Neural cell (in vitro differentiated cells): ENCODE data around the gene ATXN7L1. TPM values are rescaled to one million over a fixed set of nuclear protein-coding genes. Genes with fewer than 3 reads are reported as not detected.

Source experiments
- H2AFZ ChIP-seq: fragments of 200-600, 300-800 bp; sonication (generic), shearing (Covaris generic); 2 replicates; pipeline ENCODE4 v1.6.0; 2014; ENCODE audit warnings: low read depth, mild to moderate bottlenecking, antibody characterized with exemption, low read length, moderate library complexity
- H3F3A ChIP-seq: fragments of 200-600 bp; shearing (Covaris generic); 2 replicates; pipeline ENCODE4 v1.6.1; 2016; ENCODE audit warnings: mild to moderate bottlenecking, moderate library complexity, mixed read lengths, antibody characterized with exemption, low read length; ENCODE audit not compliant: insufficient read depth, poor library complexity, severe bottlenecking
- H3K27ac ChIP-seq: fragments of 200-600, 300-800 bp; sonication (generic), shearing (Covaris generic); 2 replicates; pipeline ENCODE4 v1.5.1; 2014; ENCODE audit warnings: mild to moderate bottlenecking, low read length, moderate library complexity
- H3K27me3 ChIP-seq: fragments of 300-800, 200-600 bp; sonication (generic), shearing (Covaris generic); 2 replicates; pipeline ENCODE4 v1.6.0; 2014; ENCODE audit warnings: mild to moderate bottlenecking, low read depth, low read length, moderate library complexity; ENCODE audit not compliant: insufficient read depth
- H3K36me3 ChIP-seq: fragments of 300-800, 200-600 bp; sonication (generic), shearing (Covaris generic); 2 replicates; pipeline ENCODE4 v1.5.1; 2014; ENCODE audit warnings: mild to moderate bottlenecking, antibody characterized with exemption, low read length, moderate library complexity; ENCODE audit not compliant: insufficient read depth
- H3K4me2 ChIP-seq: fragments of 300-800, 200-600 bp; sonication (generic), shearing (Covaris generic); 2 replicates; pipeline ENCODE4 v1.6.0; 2014; ENCODE audit warnings: mild to moderate bottlenecking, low read length
- H3K4me3 ChIP-seq: fragments of 300-800, 200-600 bp; sonication (generic), shearing (Covaris generic); 2 replicates; pipeline ENCODE4 v1.5.1; 2014; ENCODE audit warnings: mild to moderate bottlenecking, low read length, moderate library complexity
- H3K79me2 ChIP-seq: fragments of 200-600 bp; shearing (Covaris generic); replicated peaks from 2 replicates; pipeline ENCODE4 v1.6.0; 2014; ENCODE audit warnings: mild to moderate bottlenecking, low read length, moderate library complexity; ENCODE audit not compliant: insufficient read depth
- H3K9ac ChIP-seq: fragments of 300-800, 200-600 bp; sonication (generic), shearing (Covaris generic); 2 replicates; pipeline ENCODE4 v1.6.1; 2016; ENCODE audit warnings: mild to moderate bottlenecking, low read length, mixed read lengths
- H3K9me2 ChIP-seq: fragments of 200-600 bp; shearing (Covaris generic); 2 replicates; pipeline ENCODE4 v1.6.1; 2016; ENCODE audit warnings: mild to moderate bottlenecking, low read length, mixed read lengths; ENCODE audit not compliant: insufficient read depth
- H3K9me3 ChIP-seq: fragments of 200-600, 300-800 bp; sonication (generic), shearing (Covaris generic); 2 replicates; pipeline ENCODE4 v1.6.1; 2016; ENCODE audit warnings: mild to moderate bottlenecking, mixed run types, low read length, moderate library complexity, mixed read lengths
- H4K20me1 ChIP-seq: fragments of 200-600 bp; shearing (Covaris generic); 2 replicates; pipeline ENCODE4 v1.6.1; 2016; ENCODE audit warnings: mild to moderate bottlenecking, mixed run types; ENCODE audit not compliant: insufficient read depth
- CTCF ChIP-seq: fragments of 450-650 bp; IDR thresholded peaks from 2 replicates; pipeline ENCODE4 v1.5.1; 2014; ENCODE audit warnings: antibody characterized with exemption, mild to moderate bottlenecking, moderate library complexity; ENCODE audit not compliant: poor library complexity, severe bottlenecking
- EP300 ChIP-seq: fragments of 450-650 bp; conservative IDR thresholded peaks from 2 replicates; pipeline ENCODE4 v1.6.1; 2014; ENCODE audit warnings: antibody characterized with exemption, mild to moderate bottlenecking, moderate library complexity; ENCODE audit not compliant: poor library complexity, severe bottlenecking
- EZH2 ChIP-seq: fragments of 200-600, 300-800 bp; shearing (Covaris generic), sonication (generic); IDR thresholded peaks from 2 replicates; pipeline ENCODE4 v1.6.1; 2014; ENCODE audit warnings: antibody characterized with exemption, low read length, borderline replicate concordance, mild to moderate bottlenecking; ENCODE audit not compliant: insufficient read depth, poor library complexity, severe bottlenecking
- MXI1 ChIP-seq: fragments of 450-650 bp; conservative IDR thresholded peaks from 2 replicates; pipeline ENCODE4 v1.6.1; 2014; ENCODE audit warnings: antibody characterized with exemption, mild to moderate bottlenecking; ENCODE audit not compliant: poor library complexity, severe bottlenecking
- POLR2AphosphoS5 ChIP-seq: IDR thresholded peaks from 2 replicates; pipeline ENCODE4 v1.6.1; 2012
- RAD21 ChIP-seq: fragments of 450-650 bp; conservative IDR thresholded peaks from 2 replicates; pipeline ENCODE4 v1.6.1; 2014; ENCODE audit warnings: antibody characterized with exemption, mild to moderate bottlenecking, moderate library complexity
- REST ChIP-seq: IDR thresholded peaks from 2 replicates; pipeline ENCODE4 v1.6.1; 2012; ENCODE audit warnings: borderline replicate concordance
- SMC3 ChIP-seq: fragments of 450-650 bp; conservative IDR thresholded peaks from 2 replicates; pipeline ENCODE4 v1.6.1; 2014; ENCODE audit warnings: antibody characterized with exemption, mild to moderate bottlenecking, moderate library complexity; ENCODE audit not compliant: poor library complexity
- TAF1 ChIP-seq: IDR thresholded peaks from 2 replicates; pipeline ENCODE4 v1.6.1; 2012; ENCODE audit warnings: low read depth
- polyA plus RNA-seq: library from polyadenylated mRNA; depleted of rRNA; stranded (reverse); fragments of >200 nt; gene quantifications from 2 replicates; pipeline ENCODE4 v1.2.3, GENCODE V29; 2014

ATXN7L1 gene
- polyA plus RNA-seq, 1 donor from 2014 or later, result 4.3 TPM

GRCh38 chr7:105807448-105807762 is 69.0 kb downstream of the ATXN7L1 start:
- TF ChIP-seq POLR2AphosphoS5 (no peak), TAF1 (no peak), RAD21 (no peak), EP300 (no peak), EZH2 (no peak), MXI1 (no peak), SMC3 (no peak), REST (no peak), CTCF (no peak)
- Histone ChIP-seq H3K4me2 (no peak overlapping the region), H3K27me3 (no peaks in the 10 kb centered on the region), H3K27ac (no peak overlapping the region), H3F3A (no peaks in the 10 kb centered on the region), H3K9ac (no peak overlapping the region), H2AFZ (no peak overlapping the region), H3K4me3 (no peak overlapping the region), H3K36me3 (no peaks in the 10 kb centered on the region), H3K9me2 (no peaks in the 10 kb centered on the region), H4K20me1 (no peaks in the 10 kb centered on the region), H3K79me2 (no peaks in the 10 kb centered on the region), H3K9me3 (no peaks in the 10 kb centered on the region)

- H3K27me3 ChIP-seq, result no peaks in the 10 kb centered on the region
- H3F3A ChIP-seq, result no peaks in the 10 kb centered on the region
- no peaks in the 10 kb centered on the region for H3K79me2 ChIP-seq
- no peak overlapping the region for H2AFZ ChIP-seq
- no peaks in the 10 kb centered on the region for H3K36me3 ChIP-seq
- TF ChIP-seq REST (no peak), SMC3 (no peak), POLR2AphosphoS5 (no peak), CTCF (no peak), EZH2 (no peak), EP300 (no peak), TAF1 (no peak), MXI1 (no peak), RAD21 (no peak)
- H3K9me2 ChIP-seq, result no peaks in the 10 kb centered on the region
- H3K9me3 ChIP-seq, result no peaks in the 10 kb centered on the region
- no peaks in the 10 kb centered on the region for H4K20me1 ChIP-seq
- no peak overlapping the region for H3K4me2 ChIP-seq
- H3K27ac ChIP-seq, result no peak overlapping the region
- H3K4me3 ChIP-seq, result no peak overlapping the region
- no peak overlapping the region for H3K9ac ChIP-seq
Observed at GRCh38 chr7:105806592-105807447, 69.6 kb downstream of the ATXN7L1 start.
